GM20000 (cell line): ENCODE data around the gene SPC24.

ENCODE experiments used
- DNase-seq: peaks from one replicate; pipeline ENCODE4 v3.0.0; 2012; ENCODE audit warnings: low spot score
- CTCF ChIP-seq: IDR thresholded peaks from 2 replicates; pipeline ENCODE4 v1.5.1; 2012; ENCODE audit warnings: mild to moderate bottlenecking, control low read depth; ENCODE audit errors: extremely low read depth, missing control alignments

The SPC24 gene

DNA sequence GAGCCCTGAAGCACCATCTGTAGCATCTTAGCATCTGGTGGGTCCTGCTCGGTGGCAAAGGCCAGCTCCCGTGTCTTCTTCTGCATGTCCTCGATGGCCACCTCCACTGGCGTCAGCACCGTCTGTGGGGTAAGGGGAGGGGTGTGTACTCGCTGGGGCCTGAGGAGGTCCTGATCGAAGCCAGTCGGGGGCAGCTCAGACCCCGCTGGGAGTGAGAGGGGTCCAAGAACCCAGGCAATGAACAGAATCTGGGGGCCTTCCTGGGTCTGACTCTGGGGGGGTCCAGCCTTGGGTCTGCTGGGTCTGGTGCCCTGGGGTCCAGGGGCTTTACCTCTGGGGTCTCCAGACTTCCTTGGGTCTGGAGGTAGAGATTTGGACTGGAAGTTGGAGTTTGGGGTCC lies 45.3 kb upstream of the SPC24 start:
- no peak for DNase-seq
- TF ChIP-seq CTCF: no peak

GRCh38 chr19:11200015-11200574 lies 44.5 kb upstream of the SPC24 start:
- DNase-seq: no peak
- TF ChIP-seq CTCF: no peak

- no peak for TF ChIP-seq CTCF
- no peak for DNase-seq
These were observed 43.9 kb upstream of the SPC24 start for GRCh38 chr19:11199517-11199916.

GRCh38 chr19:11198769-11199424 lies 43.3 kb upstream of the SPC24 start:
- TF ChIP-seq CTCF: no peak
- DNase-seq: no peak

- DNase-seq: no peak
- no peak for TF ChIP-seq CTCF
These were observed 42.6 kb upstream of the SPC24 start for GRCh38 chr19:11198175-11198534.

GRCh38 chr19:11197291-11198174 lies 42.0 kb upstream of the SPC24 start, which contains the start of gene KANK2:
Gene KANK2, minus strand, starts transcription at chr19:11197545. Its CDS starts 3,034 bp downstream, at chr19:11194511.
- DNase-seq: peak; percentile 100
- TF ChIP-seq CTCF: peak; percentile 4
